WI38 (cell line): ENCODE results near the gene BPIFB6.

Source experiments
- H3K4me3 ChIP-seq: 2 replicates; pipeline ENCODE4 v1.5.1; 2011; ENCODE audit warnings: low read depth, mild to moderate bottlenecking, control low read depth, low read length
- TF ChIP-seq, protein P1 (sequence below): IDR thresholded peaks from 2 replicates; pipeline ENCODE4 v1.5.1; 2012; ENCODE audit warnings: low read depth, mild to moderate bottlenecking, control low read depth, low read length

Gene BPIFB6

GRCh38 chr20:33086052-33086722 is 54.7 kb downstream of the BPIFB6 start:
- no peak overlapping the region for H3K4me3 ChIP-seq
- TF ChIP-seq, protein P1, sequence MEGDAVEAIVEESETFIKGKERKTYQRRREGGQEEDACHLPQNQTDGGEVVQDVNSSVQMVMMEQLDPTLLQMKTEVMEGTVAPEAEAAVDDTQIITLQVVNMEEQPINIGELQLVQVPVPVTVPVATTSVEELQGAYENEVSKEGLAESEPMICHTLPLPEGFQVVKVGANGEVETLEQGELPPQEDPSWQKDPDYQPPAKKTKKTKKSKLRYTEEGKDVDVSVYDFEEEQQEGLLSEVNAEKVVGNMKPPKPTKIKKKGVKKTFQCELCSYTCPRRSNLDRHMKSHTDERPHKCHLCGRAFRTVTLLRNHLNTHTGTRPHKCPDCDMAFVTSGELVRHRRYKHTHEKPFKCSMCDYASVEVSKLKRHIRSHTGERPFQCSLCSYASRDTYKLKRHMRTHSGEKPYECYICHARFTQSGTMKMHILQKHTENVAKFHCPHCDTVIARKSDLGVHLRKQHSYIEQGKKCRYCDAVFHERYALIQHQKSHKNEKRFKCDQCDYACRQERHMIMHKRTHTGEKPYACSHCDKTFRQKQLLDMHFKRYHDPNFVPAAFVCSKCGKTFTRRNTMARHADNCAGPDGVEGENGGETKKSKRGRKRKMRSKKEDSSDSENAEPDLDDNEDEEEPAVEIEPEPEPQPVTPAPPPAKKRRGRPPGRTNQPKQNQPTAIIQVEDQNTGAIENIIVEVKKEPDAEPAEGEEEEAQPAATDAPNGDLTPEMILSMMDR, result no peak

GRCh38 chr20:33091147-33091546 is 59.7 kb downstream of the BPIFB6 start:
- H3K4me3 ChIP-seq, result no peak overlapping the region
- TF ChIP-seq, protein P1, result no peak

DNA sequence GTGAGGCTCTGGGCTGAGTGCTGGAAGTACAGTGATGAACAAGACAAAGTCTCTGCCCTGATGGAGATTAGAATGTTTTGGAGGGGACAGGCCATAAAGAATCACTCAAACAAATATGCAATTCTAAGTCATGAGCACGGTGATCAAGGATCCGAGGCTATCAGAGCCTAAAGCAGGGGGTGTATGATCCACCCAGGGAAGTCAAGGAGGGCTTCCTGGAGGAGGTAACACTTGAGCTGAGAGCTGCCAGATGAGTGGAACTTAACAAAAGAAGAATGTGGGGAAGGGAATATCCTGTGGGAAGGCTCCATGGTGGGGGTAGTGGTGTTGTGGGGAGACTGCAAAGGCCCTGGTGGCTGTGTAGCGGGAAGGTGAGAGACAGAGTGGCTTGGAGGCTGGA is 60.2 kb downstream of the BPIFB6 start:
- no peak overlapping the region for H3K4me3 ChIP-seq
- TF ChIP-seq, protein P1, result no peak

DNA sequence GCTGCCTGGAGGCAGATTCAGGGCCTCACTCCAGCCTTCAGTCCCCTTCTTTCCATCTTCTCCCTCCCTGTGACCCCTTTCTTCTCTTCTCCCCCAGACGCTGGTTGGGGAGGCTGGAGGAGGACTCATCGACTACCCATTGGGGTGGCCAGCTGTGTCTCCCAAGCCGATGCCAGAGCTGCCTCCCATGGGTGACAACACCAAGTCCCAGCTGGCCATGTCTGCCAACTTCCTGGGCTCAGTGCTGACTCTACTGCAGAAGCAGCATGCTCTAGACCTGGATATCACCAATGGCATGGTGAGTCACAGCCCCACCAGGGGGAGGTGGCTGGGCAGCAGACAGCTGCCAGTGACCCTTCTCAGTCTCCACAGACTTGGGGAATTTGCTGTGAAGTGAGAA is 60.9 kb downstream of the BPIFB6 start:
- TF ChIP-seq, protein P1, result no peak
- no peak overlapping the region for H3K4me3 ChIP-seq

DNA sequence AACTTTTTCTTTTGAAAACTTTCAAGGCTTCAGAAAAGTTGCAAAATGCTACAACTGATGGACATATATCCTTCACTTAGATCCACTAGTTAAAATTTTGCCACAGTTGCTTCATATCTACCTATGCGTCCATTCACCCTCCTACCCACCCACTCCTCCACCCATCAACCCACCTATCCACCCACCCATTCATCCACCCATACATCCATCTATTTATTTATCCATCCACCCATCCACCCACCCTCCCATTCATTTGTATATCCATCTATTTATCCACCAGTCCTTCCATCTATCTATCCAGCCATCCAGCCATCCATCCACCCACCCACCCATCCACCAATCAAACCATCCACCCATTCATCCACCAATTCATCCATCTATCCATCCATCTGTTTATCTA is 61.6 kb downstream of the BPIFB6 start:
- TF ChIP-seq, protein P1, result no peak
- H3K4me3 ChIP-seq, result no peak overlapping the region

DNA sequence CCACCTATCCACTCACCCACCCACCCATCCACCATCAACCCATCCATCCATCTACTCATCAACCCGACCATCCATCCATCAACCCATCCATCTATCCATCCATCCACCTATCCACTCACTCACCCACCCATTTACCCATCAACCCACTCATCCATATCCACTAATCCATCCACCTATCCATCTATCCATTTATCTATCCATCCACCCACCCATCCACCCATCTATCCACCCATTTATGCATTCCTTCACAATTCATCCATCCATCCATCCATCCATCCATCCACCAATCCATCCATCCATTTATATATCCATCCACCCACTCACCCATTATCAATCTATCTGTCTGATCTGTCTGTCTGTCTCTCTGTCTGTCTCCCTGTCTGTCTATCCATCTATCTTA is 62.1 kb downstream of the BPIFB6 start:
- H3K4me3 ChIP-seq, result no peak overlapping the region
- TF ChIP-seq, protein P1, result no peak
